H1 (cell line): ENCODE results near the gene ZSWIM6. TPM values are rescaled to one million over a fixed set of nuclear protein-coding genes. Genes with fewer than 3 reads are reported as not detected.

ENCODE experiments used
- BACH1 ChIP-seq: IDR thresholded peaks from 2 replicates; pipeline ENCODE4 v1.6.1; 2012; ENCODE audit warnings: low read length, improper control_type of control experiment
- CHD7 ChIP-seq: fragments of 300-600 bp; sonication (generic); IDR thresholded peaks from 2 replicates; pipeline ENCODE4 v1.7.1; 2012; ENCODE audit warnings: low read length, moderate library complexity, mild to moderate bottlenecking, inconsistent platforms; ENCODE audit not compliant: insufficient replicate concordance
- CREB1 ChIP-seq: IDR thresholded peaks from 2 replicates; pipeline ENCODE4 v1.6.1; 2012; ENCODE audit warnings: inconsistent platforms
- JUND ChIP-seq: IDR thresholded peaks from 2 replicates; pipeline ENCODE4 v1.6.1; 2011; ENCODE audit warnings: mild to moderate bottlenecking, improper control_type of control experiment, low read length
- POLR2AphosphoS5 ChIP-seq: IDR thresholded peaks from 2 replicates; pipeline ENCODE4 v1.6.1; 2011; ENCODE audit warnings: low read depth, low read length
- SIX5 ChIP-seq: IDR thresholded peaks from 2 replicates; pipeline ENCODE4 v1.6.1; 2011; ENCODE audit warnings: mild to moderate bottlenecking, low read depth, low read length
- USF2 ChIP-seq: IDR thresholded peaks from 2 replicates; pipeline ENCODE4 v1.6.1; 2011; ENCODE audit warnings: low read length, improper control_type of control experiment
- polyA plus RNA-seq, 7 experiments: library from polyadenylated mRNA; depleted of rRNA in 3 of 7; stranded (reverse) in 5 of 7; unstranded in 2 of 7; fragments of >200 nt in 5 of 7; fragments of 200-250 nt in 2 of 7; gene quantifications; 1 replicate in 5 of 7; 2 replicates in 1 of 7; 4 replicates in 1 of 7; pipeline versions ENCODE4 v1.2.1 to v1.2.3, GENCODE V29; 2011 to 2013; ENCODE audit warnings: missing spikeins in 2 of 7, mixed read lengths in 2 of 7
- total RNA-seq: library from RNA; stranded (reverse); fragmentation: NEBNext Ultra II Directional; extraction: Animal tissue kit (Norgen Biotek cat#: 25700); gene quantifications from 2 replicates; pipeline ENCODE4 v1.2.1, GENCODE V29; 2021

The ZSWIM6 gene
- total and polyA plus RNA-seq, 2 of the 8 experiments (the other 6 are each of a cell fraction or from before 2014, with no cell fraction given), result 7.9 to 12.4 TPM

GRCh38 chr5:61311836-61312808 is 19.9 kb upstream of the ZSWIM6 start (continued):
- TF ChIP-seq CHD7 (no peak), JUND (no peak), SIX5 (no peak), BACH1 (no peak), USF2 (no peak), CREB1 (no peak), POLR2AphosphoS5 (no peak)
- TF ChIP-seq, all 59 proteins: peak for 0
